Measurements from ENCODE around the gene CELF1. TPM values are rescaled to one million over a fixed set of nuclear protein-coding genes. Genes with fewer than 3 reads are reported as not detected.

The CELF1 gene
- total and polyA plus RNA-seq, 2 of the 4 experiments (the other 2 are of a cell fraction) = 63.3 to 135 TPM

- no peak overlapping the region for H2AK9ac ChIP-seq (replicated peaks; ENCODE audit: low read depth, low read length, poor library complexity)
- peaks cover 40% of the 10 kb centered on the region for H3K36me3 ChIP-seq (ENCODE audit: control insufficient read depth, insufficient read depth, low read length)
- no peaks in the 10 kb centered on the region for H3K27me3 ChIP-seq (ENCODE audit: control insufficient read depth, insufficient read depth, low read length)
- no peak overlapping the region for H2BK5ac ChIP-seq (ENCODE audit: low read depth, low read length, poor library complexity, severe bottlenecking)
- TF ChIP-seq RFX5 (IDR thresholded peaks at IDR 0.05; ENCODE audit: low read depth, low read length) = no peak
- TF ChIP-seq CHD1 (IDR thresholded peaks at IDR 0.05; ENCODE audit: low read depth, low read length) = no peak
- TF ChIP-seq CEBPB (IDR thresholded peaks at IDR 0.05; ENCODE audit: low read depth, low read length) = peak; percentile 74
- H2BK120ac ChIP-seq (ENCODE audit: low read depth, low read length) = no peak overlapping the region
- peaks cover 2% of the 10 kb centered on the region; the same call in 1 of the 2 replicates for H3K4me1 ChIP-seq (ENCODE audit: control insufficient read depth, insufficient read depth, low read length)
- H2BK20ac ChIP-seq (ENCODE audit: low read depth, low read length) = no peak overlapping the region
- H3K79me1 ChIP-seq (ENCODE audit: low read depth in 1 of 2, low read length in 2 of 2) = peaks cover 22 to 45% of the 10 kb centered on the region in 2 experiments
- POLR2A ChIA-PET (ENCODE audit: unreplicated experiment) = no interaction called here
- H4K8ac ChIP-seq (ENCODE audit: low read depth in 2 of 2, low read length in 2 of 2) = no peak overlapping the region
- no peak overlapping the region for H2AFZ ChIP-seq (replicated peaks; ENCODE audit: low read length, poor library complexity)
- no peaks in the 10 kb centered on the region for H3K9me3 ChIP-seq (ENCODE audit: control insufficient read depth, insufficient read depth, low read length)
- H3K9ac ChIP-seq (ENCODE audit: low read depth, low read length) = no peak overlapping the region
- H3K56ac ChIP-seq (ENCODE audit: extremely low read depth, insufficient read depth, low read length) = no peak overlapping the region
- WGBS, 2 experiments (ENCODE audit: extremely low coverage in 2 of 2, insufficient read length in 1 of 2) = 83% methylated on average over 1 of the region's 7 CpGs; no CpG with 5 or more reads in 1 of the 2 experiments
- intact Hi-C loops (cut with micrococcal nuclease) (loop anchor here (10.0 kb wide), 1 partner anchor 50 kb away; no protein-coding TSS in a partner anchor), in situ Hi-C loops (cut with MboI; ENCODE audit: low sequenced_read_pairs) (loop anchor here (10.0 kb wide), 1 partner anchor 130 kb away; no protein-coding TSS in a partner anchor), dilution Hi-C loops (cut with HindIII; ENCODE audit: low sequenced_read_pairs, unreplicated experiment) (no loop called here)
- DNase-seq = no peak
- H3K23ac ChIP-seq (ENCODE audit: low read depth, low read length) = no peak overlapping the region
- peaks cover 9% of the 10 kb centered on the region; the same call in 1 of the 2 replicates for H4K20me1 ChIP-seq (ENCODE audit: insufficient read depth, low read length)
- no peak overlapping the region for H4K5ac ChIP-seq (ENCODE audit: low read depth, low read length)
- no peak overlapping the region for H3K27ac ChIP-seq (ENCODE audit: insufficient read depth, low read length)
- no peak overlapping the region for H4K91ac ChIP-seq (ENCODE audit: insufficient read depth, low read depth, low read length)
- no peak overlapping the region for H2AK5ac ChIP-seq (ENCODE audit: low read depth, low read length)
- CTCF ChIA-PET = no interaction called here
- no peak overlapping the region for H3K18ac ChIP-seq (ENCODE audit: low read depth, low read length)
- no peak overlapping the region for H3K4me2 ChIP-seq (ENCODE audit: low read depth, low read length)
- H3K9me1 ChIP-seq (ENCODE audit: insufficient read depth, low read length) = peaks cover 8% of the 10 kb centered on the region
- no TSS peak for BruUV-seq (replicated peaks)
- ATAC-seq (ENCODE audit: low read depth) = no peak
- H3K4ac ChIP-seq (ENCODE audit: low read depth, low read length) = no peak overlapping the region
- H3K14ac ChIP-seq (replicated peaks; ENCODE audit: low read depth, low read length) = no peak overlapping the region
- H3K4me3 ChIP-seq (ENCODE audit: insufficient read depth, low read depth, low read length) = no peak overlapping the region
- H2BK15ac ChIP-seq (ENCODE audit: low read depth, low read length) = no peak overlapping the region
Measured at GRCh38 chr11:47485107-47485506, 67.8 kb downstream of the CELF1 start.

Measured in IMR-90 (cell line).